ENCODE measurements around the gene IFI44L. TPM values are rescaled to one million over a fixed set of nuclear protein-coding genes. Genes with fewer than 3 reads are reported as not detected.

The IFI44L gene
- total RNA-seq, 2 experiments from 2014 or later: 358 to 374 TPM

DNA sequence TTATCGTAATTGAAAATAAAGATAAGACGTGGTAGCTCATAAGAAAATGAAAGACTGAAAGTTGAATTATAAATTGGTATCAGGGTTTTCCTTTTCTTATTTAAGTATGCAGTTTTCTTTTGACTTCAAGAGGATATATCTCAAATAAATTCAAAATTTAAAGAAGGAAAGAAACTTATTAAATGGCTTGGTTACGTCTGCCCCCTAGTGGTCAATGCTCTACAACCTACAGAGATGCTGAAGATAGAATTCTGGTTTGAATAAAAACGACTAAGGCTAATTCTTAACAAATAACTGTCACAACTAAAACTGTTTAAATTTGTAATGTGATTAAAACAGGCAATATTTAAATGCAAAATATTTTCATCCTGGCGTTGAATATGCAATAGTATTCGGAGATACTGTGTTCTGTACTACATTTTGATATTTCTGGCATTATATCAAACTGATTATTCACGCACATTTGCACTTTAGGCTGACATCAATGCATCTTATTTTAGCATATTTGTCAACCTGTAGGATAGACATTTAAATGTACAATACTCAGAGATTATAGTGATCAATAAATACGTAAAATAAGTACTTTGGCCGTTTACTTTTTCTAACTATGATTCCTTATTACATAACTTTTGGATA, 56.2 kb downstream of the IFI44L start:
- Mint-ChIP-seq H3K36me3 (ENCODE audit: low read depth) (peaks cover 26% of the 10 kb centered on the region), H3K4me3 (no peak overlapping the region), H3K9me3 (peaks cover 4% of the 10 kb centered on the region), H3K27ac (peak overlapping the region; percentile 10), H3K4me1 (peaks cover 40% of the 10 kb centered on the region), H3K27me3 (peaks cover 4% of the 10 kb centered on the region)
- POLR2A ChIA-PET: no interaction called here
- peak; percentile 79 for DNase-seq
- CTCF ChIA-PET: interaction anchor here (0.7 to 1.2 kb wide), 6 partner anchors 8 to 59 kb away, joined by 3 to 6 read pairs (median 3); partner anchors contain the start of gene IFI44L

DNA sequence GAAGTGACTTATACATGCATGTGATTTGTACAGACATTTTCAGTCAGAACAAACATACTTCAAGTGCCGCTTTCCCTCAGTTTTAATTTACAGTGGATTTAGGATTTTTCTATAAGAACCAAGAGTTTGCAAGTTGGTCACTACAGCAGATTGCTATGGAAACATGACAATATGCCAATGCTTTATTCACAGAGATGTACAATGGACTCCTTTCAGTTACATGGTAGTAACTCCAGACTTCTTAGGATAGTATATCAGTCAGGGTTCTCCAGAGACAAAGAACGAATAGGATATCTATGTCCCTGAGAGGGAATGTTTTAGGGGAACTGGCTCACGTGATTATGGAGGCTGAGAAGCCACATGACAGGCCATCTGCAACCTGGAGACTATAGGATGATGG, 56.7 kb downstream of the IFI44L start:
- ChIA-PET CTCF (interaction anchor here (0.5 kb wide), 1 partner anchor 76 kb away, joined by 3 read pairs; no protein-coding TSS in a partner anchor), POLR2A (no interaction called here)
- DNase-seq: no peak
- Mint-ChIP-seq H3K27me3 (peaks cover 4% of the 10 kb centered on the region), H3K4me3 (no peak overlapping the region), H3K27ac (no peak overlapping the region), H3K4me1 (peaks cover 35% of the 10 kb centered on the region), H3K9me3 (peaks cover 4% of the 10 kb centered on the region), H3K36me3 (ENCODE audit: low read depth) (peaks cover 20% of the 10 kb centered on the region)

DNA sequence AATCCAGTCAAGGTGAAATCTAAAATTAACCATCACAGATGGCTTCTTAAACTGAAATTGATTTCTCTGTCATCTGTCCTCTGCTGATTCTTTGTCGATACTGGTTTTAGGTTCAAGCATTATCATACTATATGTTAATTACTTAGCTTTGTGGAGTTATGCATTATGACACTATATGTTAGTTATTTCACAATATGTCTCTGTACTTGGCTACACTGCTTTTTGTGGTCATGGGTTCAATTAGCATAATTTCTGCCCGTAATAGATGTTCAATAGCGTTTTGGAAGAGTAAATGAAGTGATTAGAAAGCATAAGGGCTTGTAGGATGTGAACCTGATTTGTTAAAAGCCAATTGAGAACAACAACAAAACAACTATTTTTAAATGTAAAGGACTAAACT, 57.5 kb downstream of the IFI44L start:
- Mint-ChIP-seq H3K4me3 (no peak overlapping the region), H3K36me3 (ENCODE audit: low read depth) (peaks cover 19% of the 10 kb centered on the region), H3K27ac (peak overlapping the region; percentile 86), H3K4me1 (peaks cover 37% of the 10 kb centered on the region), H3K27me3 (peaks cover 9% of the 10 kb centered on the region), H3K9me3 (peaks cover 4% of the 10 kb centered on the region)
- CTCF ChIA-PET: interaction anchor here (0.5 to 2.3 kb wide), 4 partner anchors 10 to 77 kb away, joined by 3 to 6 read pairs (median 4); partner anchors contain the start of gene IFI44L
- DNase-seq: no peak
- POLR2A ChIA-PET: interaction anchor here (0.8 to 0.9 kb wide), 2 partner anchors 58 to 673 kb away, joined by 3 read pairs; partner anchors contain the start of genes DNAJB4 and IFI44L

DNA sequence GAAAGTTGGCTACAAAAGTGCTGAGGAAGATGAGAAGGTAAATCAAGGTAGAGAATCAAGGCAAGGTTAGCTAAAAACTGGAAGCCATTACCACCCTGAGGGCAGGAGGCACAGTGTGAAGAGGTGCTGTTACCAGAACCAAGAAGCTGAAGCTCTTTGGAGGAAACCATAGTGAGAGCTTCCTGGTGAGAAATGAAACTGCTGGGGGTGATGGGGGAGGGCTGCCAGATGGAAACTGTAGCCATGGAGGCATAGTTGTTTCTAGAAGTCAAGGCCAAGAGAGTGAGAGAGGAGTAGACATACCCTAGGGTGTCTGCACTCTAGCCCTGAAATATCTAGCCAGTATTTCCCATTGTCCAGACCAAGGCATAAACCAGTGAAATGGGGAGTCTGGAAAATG, 58.1 kb downstream of the IFI44L start:
- Mint-ChIP-seq H3K27ac (peak overlapping the region; percentile 86), H3K4me3 (peak overlapping the region; percentile 34), H3K9me3 (peaks cover 4% of the 10 kb centered on the region), H3K27me3 (peaks cover 9% of the 10 kb centered on the region), H3K4me1 (peaks cover 40% of the 10 kb centered on the region), H3K36me3 (ENCODE audit: low read depth) (peaks cover 15% of the 10 kb centered on the region)
- ChIA-PET CTCF (interaction anchor here (0.6 to 2.3 kb wide), 3 partner anchors 11 to 61 kb away, joined by 3 to 6 read pairs (median 5); partner anchors contain the start of gene IFI44L), POLR2A (interaction anchor here (0.8 to 0.9 kb wide), 2 partner anchors 59 to 674 kb away, joined by 3 read pairs; partner anchors contain the start of genes DNAJB4 and IFI44L)
- DNase-seq: peak; percentile 36

DNA sequence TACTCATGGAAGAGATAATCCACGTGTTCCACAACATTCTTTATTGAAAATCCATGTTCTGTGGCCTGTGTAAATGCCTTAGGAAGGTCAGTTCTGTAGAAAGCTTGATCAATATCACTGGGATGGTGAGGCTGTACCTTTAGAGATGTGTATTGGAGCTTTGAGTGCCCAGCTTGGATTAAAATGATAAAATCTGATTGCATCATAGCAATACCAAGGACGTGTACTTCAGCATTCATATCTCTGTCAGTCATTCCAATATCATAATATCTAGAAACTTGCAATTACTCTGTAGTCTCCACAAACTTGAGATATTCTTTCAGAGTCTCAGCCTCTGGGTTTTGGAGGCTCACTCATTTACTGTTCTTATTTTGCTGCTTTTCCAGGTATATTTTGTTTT, 61.0 kb downstream of the IFI44L start:
- CTCF ChIA-PET: interaction anchor here (0.8 kb wide), 1 partner anchor 59 kb away, joined by 3 read pairs; no protein-coding TSS in a partner anchor
- Mint-ChIP-seq H3K27me3 (peaks cover 14% of the 10 kb centered on the region), H3K4me3 (no peak overlapping the region), H3K4me1 (peaks cover 34% of the 10 kb centered on the region), H3K36me3 (ENCODE audit: low read depth) (peaks cover 15% of the 10 kb centered on the region), H3K27ac (no peak overlapping the region), H3K9me3 (peaks cover 4% of the 10 kb centered on the region)
- POLR2A ChIA-PET: no interaction called here
- DNase-seq: no peak

DNA sequence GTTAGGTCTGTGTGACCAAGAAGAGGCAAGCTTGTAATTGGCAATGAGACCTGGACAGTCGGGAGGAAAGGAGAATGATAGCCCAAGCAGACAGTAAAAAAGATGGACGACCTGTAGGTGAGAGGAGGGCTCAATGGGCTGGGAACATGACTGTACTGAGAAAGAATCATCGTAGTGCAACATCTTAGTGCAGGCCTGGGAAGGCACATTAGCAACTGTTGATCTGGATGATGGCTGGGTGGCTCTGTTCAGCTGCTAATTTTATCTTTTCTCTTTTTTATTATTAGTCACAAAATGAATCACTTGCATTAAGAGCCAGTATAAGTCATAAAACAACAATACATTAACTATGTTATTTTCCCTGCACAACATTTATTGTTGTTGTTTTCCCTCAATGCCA, 62.2 kb downstream of the IFI44L start:
- H3K27ac Mint-ChIP-seq: no peak overlapping the region
- ChIA-PET CTCF (no interaction called here), POLR2A (no interaction called here)

DNA sequence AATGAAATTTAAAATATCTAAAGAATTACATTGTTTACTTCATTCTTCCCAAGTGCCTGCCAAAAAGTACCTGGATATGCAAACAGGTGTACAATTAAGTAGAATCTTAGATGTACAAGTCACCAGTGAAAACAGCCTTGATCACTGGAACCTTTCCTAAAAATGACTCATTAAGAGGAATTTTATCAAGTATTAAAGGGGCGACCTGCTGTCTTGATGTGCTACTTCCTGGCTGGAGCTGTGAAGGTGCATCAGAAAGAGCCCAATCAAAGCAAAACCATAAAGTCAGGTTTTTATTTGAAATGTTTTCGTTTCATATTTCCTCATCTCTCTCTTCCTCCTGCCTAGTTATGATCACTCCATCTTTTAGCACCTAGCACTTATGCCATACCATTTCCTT, 62.8 kb downstream of the IFI44L start:
- ChIA-PET POLR2A (no interaction called here), CTCF (interaction anchor here (0.5 to 0.8 kb wide), 2 partner anchors 9 to 770 kb away, joined by 3 to 4 read pairs; no protein-coding TSS in a partner anchor)
- Mint-ChIP-seq H3K4me1 (peaks cover 16% of the 10 kb centered on the region), H3K9me3 (peaks cover 4% of the 10 kb centered on the region), H3K4me3 (no peak overlapping the region), H3K27ac (no peak overlapping the region), H3K36me3 (ENCODE audit: low read depth) (peaks cover 9% of the 10 kb centered on the region), H3K27me3 (peaks cover 14% of the 10 kb centered on the region)
- no peak for DNase-seq

More for the DNA sequence above, 62.2 kb downstream of the IFI44L start:
- DNase-seq: no peak
- Mint-ChIP-seq H3K27me3 (peaks cover 14% of the 10 kb centered on the region), H3K9me3 (peaks cover 4% of the 10 kb centered on the region), H3K4me1 (peaks cover 21% of the 10 kb centered on the region), H3K4me3 (no peak overlapping the region), H3K36me3 (ENCODE audit: low read depth) (peaks cover 15% of the 10 kb centered on the region)

GRCh38 chr1:78687315-78687714, 67.1 kb downstream of the IFI44L start:
- no peak for DNase-seq

DNA sequence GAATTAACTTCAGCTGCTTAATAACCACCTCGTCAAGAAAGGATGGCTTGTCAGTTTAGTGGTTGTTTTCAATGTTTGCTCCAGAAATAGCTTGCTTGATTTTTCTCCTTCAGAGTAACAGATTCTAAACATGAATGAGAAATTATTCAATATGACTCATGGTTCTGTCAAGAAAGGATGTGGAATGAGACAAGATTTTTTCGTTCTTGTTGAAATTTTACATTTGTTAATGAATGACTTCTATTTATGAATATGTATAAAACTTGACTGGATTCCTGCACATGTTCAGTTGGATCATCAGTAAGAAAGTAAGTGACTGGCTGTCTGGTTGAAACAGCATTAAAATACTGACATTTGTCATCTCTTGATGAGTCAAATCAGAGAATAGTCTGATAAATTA, 67.7 kb downstream of the IFI44L start:
- CTCF ChIA-PET: no interaction called here
- POLR2A ChIA-PET: no interaction called here
- H3K4me3 Mint-ChIP-seq: no peak overlapping the region

More at GRCh38 chr1:78687315-78687714, 67.1 kb downstream of the IFI44L start:
- peaks cover 32% of the 10 kb centered on the region for H3K27me3 Mint-ChIP-seq
- no peak overlapping the region for H3K4me3 Mint-ChIP-seq
- ChIA-PET CTCF (no interaction called here), POLR2A (no interaction called here)
- no peak overlapping the region for H3K27ac Mint-ChIP-seq
- H3K36me3 Mint-ChIP-seq (ENCODE audit: low read depth): no peaks in the 10 kb centered on the region
- H3K4me1 Mint-ChIP-seq: peaks cover 6% of the 10 kb centered on the region
- H3K9me3 Mint-ChIP-seq: no peaks in the 10 kb centered on the region

GRCh38 chr1:78688697-78689096, 68.4 kb downstream of the IFI44L start:
- Mint-ChIP-seq H3K27me3 (peaks cover 30% of the 10 kb centered on the region), H3K4me3 (no peak overlapping the region), H3K9me3 (no peaks in the 10 kb centered on the region), H3K4me1 (no peaks in the 10 kb centered on the region), H3K36me3 (ENCODE audit: low read depth) (no peaks in the 10 kb centered on the region), H3K27ac (no peak overlapping the region)
- ChIA-PET CTCF (no interaction called here), POLR2A (no interaction called here)
- DNase-seq: no peak

More for the DNA sequence above, 67.7 kb downstream of the IFI44L start:
- Mint-ChIP-seq H3K27me3 (peaks cover 30% of the 10 kb centered on the region), H3K9me3 (no peaks in the 10 kb centered on the region), H3K27ac (no peak overlapping the region), H3K4me1 (peaks cover 4% of the 10 kb centered on the region), H3K36me3 (ENCODE audit: low read depth) (no peaks in the 10 kb centered on the region)
- DNase-seq: no peak

- peaks cover 26% of the 10 kb centered on the region for H3K27me3 Mint-ChIP-seq
- ChIA-PET CTCF (no interaction called here), POLR2A (interaction anchor here (0.7 kb wide), 1 partner anchor 21 kb away, joined by 3 read pairs; no protein-coding TSS in a partner anchor)
- no peak for DNase-seq
- H3K27ac Mint-ChIP-seq: no peak overlapping the region
- no peaks in the 10 kb centered on the region for H3K36me3 Mint-ChIP-seq (ENCODE audit: low read depth)
- no peaks in the 10 kb centered on the region for H3K4me1 Mint-ChIP-seq
- H3K4me3 Mint-ChIP-seq: no peak overlapping the region
- H3K9me3 Mint-ChIP-seq: no peaks in the 10 kb centered on the region
Observed at GRCh38 chr1:78690516-78690915, 70.3 kb downstream of the IFI44L start.

DNA sequence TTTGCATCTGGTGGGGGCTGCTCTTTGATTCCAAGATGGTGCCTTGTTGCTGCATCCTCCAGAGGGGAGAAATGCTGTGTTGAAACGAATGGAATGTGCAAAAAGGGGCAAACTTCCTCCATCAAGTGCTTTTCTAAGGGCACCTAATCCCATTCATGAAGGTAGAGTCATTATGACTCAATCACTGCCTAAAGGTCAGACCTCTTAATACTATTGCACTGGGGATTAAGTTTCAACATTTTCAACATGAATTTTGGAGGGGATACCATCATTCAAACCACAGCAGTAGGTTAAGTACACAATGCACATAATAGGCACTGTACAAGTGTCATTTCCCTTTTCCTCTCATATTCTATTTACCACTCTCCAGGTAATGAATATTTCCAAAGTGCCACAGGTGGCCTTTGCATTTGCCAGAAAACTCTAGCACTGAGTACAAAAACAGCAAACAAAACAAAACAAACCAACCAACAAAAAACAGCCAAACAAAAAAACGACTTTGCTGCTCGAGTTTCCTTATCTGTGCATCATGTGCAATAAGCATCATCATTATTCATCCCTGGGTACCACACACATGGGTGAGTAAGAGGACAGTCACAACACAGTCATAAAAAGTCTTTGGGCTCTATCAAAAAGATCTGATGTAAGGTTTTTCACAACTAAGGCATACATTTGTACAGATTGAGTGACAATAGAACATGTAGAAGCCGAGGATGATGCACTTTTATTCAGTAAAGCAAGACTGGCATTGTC, 71.9 kb downstream of the IFI44L start:
- no peaks in the 10 kb centered on the region for H3K9me3 Mint-ChIP-seq
- H3K27ac Mint-ChIP-seq: no peak overlapping the region
- peaks cover 39% of the 10 kb centered on the region for H3K27me3 Mint-ChIP-seq
- H3K4me1 Mint-ChIP-seq: no peaks in the 10 kb centered on the region
- ChIA-PET POLR2A (no interaction called here), CTCF (no interaction called here)
- no peak overlapping the region for H3K4me3 Mint-ChIP-seq
- no peaks in the 10 kb centered on the region for H3K36me3 Mint-ChIP-seq (ENCODE audit: low read depth)
- no peak for DNase-seq
